CMK (cell line): ENCODE data around the gene RASSF4.

Experiments used
- DNase-seq: peaks from one replicate; pipeline ENCODE4 v3.0.0-alpha.2; 2010; ENCODE audit warnings: low read depth

RASSF4 gene

DNA sequence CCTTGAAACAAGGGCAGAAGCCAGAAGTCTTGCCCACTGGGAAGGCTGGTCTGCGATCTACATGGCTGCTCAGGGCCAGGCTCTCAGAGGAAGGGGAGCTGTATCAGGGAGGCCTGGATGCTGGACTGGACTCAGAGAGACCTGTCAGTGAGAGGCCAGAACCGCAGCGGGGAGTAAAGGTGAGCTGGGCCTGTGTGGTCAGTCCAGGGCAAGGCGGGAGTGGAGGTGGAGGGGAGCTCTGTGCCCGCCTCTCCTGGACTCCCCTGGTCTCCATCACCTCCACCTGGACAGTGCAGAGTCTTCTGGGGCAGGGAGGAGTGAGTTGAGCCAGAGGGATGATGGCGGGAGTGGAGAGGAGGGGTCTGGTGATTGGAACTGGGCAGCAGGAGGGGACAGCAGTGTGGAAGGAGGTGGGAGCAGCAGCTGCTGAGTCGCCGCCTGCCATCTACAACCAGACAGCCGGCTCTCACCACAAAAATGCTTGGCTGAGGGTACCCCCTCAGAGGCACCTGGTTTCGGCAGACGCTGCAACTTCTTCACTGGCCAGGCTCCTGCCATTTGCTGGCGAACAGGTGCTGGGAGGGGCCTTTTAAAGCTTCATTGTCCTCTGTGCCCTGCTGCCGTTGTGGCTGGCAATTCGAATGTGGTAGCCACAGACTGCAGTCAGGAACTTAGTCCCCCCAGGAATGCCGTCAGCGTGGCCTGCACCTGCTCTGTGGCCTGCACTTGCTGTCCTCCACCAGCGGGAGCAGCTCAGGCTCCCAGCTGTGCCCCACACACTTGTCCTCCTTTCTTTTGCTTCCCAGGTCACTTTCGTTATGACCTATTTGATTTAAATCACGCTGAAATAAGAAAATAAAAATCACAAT lies 3.5 kb downstream of the RASSF4 start:
- no peak for DNase-seq

DNA sequence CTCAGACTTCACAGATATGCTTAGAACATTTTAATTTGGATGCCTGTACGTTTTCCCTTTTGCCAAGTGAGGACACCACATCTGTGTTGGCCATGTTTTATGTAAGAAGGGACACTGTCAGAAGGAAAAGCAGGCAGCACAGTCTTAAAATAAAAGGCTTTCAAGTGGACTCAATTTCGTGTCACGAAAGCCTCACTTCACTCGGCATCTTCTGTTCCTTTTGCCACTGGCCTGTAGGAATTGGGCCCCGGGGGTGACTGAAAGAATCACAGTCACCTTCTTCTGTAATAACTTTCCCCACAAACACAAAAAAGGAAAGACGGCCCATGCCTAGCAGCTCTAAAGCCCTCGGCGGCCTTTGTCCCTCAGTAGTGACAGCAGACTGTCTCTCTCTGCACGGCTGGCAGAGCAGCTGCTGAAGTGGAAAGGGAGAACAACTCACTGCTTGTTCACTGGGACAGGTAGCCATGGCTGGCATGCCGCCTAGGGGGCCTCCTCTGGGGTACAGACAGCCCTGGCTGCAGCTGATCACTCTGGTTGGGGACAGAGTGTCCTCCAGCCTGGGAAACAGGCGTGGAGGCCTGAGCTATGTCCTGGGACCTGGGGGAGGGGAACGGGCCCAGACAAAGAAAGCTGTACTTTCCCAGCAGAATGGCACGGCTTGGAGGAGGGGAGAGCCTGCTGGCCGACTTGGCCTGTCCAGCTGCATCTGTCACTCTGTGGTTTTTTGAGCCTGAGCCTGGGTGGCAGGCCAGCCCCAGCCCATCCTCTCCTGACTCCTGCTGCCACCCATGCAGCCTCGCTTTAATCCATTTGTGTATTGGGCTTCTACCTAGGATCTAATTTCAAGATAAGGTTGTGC lies 4.4 kb downstream of the RASSF4 start:
- no peak for DNase-seq

DNA sequence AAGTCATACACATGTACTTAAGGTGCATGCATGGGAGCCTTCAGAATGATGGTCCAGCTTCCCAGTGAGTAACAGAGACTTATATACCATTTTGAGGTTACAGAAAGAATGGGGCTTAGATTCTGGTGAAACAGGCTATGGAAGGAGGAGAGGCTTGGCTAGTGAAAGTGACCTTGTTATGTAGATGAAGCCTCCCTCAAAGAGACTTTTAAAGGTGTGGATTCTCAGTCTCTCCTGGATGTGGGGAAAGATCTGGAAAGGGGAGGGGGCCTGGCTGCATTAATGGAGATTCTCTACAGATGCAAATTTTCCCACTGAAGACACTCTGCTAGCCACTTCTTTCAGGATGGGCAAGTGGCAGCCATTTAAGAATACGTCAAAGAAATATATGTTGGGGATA lies 5.5 kb downstream of the RASSF4 start:
- no peak for DNase-seq

DNA sequence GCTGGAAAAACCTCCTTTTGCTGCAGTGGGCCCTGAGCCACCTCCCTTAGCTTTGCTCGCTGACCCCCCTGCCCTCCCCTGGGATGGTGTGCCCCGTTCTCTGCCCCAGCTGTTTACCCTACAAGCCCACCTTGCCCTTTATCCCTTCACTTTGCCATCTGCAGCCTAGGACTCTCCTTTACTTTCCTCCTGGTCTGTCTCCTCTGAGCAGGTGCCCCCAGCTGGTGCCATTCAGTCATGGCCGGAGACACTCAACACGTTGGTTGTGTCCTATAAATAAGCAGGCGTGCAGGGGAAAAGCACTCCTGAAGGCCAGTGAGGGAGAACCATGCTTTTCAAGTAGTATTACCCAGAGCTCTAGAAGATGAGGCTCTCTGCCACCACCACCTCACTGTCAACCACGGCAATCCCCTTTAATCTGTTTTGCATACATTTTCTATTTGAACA lies 6.1 kb downstream of the RASSF4 start:
- no peak for DNase-seq

DNA sequence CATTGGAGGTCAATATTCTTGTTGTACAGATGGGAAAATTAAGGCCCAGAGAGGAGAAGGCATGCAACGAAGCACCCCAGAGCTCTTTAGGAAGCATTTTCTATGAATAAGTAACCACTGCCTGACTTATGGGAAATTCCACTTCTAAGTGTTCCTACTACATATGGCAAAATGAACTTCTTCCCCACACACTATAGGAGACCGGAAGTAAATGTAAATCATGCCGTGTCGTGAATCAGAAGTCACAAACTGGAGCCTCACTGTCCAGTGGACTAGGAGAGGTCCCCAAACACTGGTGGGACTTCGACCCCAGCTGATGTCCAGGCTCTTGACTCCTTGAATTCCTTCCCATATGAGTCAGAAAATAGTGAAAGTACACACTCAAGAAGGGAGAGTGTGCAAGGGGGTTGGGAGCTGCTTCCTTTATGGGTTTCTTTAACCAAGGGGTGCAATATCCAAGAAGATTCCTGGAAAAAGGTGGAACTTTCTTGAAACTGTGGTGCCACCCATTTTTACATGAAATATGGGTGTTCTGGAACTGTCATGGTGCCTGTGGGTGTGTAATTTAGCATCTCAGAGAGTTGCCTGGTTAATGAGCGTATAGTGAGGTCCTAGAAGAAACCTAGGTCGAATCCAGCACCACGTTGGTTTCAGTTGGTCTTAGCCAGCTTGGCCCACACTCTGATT lies 6.7 kb downstream of the RASSF4 start:
- DNase-seq: no peak

DNA sequence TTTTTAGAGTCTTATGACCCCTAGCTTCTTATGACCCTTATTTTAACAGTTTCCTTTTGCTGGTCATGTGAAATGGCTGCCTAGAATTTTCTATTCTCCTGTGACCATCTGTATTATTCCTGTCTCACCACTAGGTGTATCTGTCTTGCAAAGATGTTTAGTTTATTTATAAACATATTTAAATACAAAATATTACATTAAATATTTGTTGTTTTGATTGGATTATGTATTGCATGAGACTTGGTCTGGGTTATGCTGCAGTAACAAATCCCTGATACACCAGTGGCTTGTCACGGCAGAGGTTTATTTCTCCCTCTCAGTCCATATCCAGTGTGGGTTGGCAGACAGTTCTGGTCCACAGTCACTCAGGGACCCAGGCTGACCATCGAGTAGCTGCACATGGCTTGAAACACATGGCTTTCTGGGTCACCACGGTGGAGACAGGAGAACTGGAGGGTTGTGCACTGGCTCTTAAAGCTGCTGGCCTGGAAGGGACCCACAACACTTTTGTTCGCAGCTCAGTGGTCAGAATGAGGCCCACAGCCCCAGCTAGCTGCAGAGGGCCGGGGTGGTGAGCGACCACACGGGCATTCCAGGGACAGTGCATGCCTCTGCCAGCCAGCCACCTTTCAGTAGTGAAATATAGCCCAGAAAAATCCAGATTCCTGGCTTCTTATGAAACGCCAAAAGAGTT lies 7.4 kb downstream of the RASSF4 start:
- no peak for DNase-seq

DNA sequence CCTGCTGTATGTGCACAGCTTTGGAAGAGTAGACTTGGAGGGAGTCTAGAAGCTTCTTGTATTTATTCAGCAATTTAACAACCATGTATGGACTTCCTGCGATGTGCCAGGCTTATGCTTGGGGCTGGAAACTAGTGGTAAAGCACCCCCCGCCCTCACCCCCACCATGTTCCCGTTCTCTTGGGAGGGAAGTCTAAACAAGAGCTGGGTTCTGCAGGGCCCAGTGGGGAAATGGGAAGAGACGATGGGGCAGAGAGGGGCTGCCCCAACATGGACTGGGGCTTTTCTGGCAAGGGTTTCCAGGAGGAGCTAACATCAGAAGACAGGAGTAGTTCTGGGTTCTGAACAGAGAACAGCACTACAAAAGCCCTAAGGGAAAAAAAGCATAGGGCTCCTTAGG lies 8.0 kb downstream of the RASSF4 start:
- DNase-seq: no peak

DNA sequence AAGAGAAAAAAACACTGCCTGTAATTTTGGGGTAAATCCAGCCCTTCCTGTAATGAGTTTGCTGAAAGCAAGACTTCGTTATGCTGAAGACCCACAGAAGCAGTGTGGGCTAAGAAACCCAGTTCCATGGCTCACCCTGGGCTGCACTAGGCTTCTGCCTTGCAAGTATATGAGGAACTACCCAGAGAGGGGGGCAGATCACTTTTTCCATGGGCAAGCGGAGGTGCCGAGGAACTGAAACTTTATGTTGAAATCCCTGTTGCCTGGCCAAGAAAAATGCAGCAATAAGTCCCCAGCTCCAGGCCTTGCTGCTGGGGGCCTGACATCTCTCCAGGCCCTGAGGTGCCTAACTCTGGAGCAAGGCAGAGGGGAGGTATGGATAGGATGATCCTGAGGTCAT lies 8.5 kb downstream of the RASSF4 start:
- DNase-seq: no peak

DNA sequence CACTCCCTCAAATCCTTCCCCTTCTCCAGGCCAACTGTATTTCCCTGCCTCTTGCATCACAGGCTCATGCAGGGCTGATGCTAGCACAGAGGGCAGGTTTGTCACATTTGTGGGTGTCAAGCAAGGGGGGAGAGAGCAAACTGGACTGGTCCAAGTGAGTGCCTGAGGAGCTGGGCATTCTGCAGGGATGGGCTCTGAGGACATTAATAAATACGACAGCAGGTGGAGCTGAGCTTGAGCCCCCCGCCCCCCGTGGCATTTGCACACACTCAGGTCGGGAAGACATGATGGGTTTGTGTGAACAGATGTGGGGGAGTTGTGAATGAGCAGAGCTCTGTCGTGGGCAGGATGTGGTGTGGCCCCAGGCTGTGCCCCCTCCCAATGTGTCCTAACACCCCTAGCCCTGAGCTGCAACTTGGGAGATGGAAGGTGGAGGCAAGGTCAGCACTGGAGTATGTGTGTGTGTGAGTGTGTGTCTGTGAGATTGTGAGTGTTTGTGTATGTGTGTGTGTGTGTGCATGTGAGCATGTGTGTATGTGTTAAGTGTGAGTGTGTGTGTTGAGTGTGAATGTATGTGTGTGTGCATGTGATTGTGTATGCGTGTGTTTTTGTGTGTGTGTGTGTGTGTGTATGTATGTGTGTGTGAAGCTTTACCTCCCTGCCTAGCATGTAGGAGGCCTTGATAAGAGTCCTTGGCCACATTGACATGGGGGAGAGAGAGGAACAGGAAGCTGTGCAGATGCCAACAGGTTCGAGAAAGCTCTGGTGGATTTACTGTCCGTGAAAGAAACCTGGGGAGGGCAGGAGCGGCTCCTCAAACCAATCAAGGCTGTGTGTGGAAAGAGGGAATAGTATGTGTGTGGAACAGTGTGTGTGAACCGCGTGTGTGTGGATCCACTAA lies 9.1 kb downstream of the RASSF4 start:
- DNase-seq: peak; percentile 61

DNA sequence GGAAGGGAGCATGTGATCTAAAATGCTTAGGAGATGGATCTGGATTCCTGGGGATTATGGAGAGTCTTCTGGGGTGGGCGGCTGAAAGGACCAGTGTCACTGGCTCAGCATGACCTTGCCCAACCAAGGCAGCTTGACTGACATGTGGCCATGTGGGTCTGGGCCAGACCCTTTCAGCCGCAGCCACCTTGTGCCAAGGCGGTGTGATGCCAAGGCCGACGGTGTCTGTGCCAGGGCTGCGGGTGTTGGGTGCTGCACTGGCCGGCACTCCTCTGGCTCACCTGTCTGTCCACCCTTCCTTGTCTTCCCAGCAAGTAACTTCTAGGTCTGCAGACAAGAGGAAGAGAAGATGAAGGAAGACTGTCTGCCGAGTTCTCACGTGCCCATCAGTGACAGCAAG lies 10.3 kb downstream of the RASSF4 start:
- no peak for DNase-seq

DNA sequence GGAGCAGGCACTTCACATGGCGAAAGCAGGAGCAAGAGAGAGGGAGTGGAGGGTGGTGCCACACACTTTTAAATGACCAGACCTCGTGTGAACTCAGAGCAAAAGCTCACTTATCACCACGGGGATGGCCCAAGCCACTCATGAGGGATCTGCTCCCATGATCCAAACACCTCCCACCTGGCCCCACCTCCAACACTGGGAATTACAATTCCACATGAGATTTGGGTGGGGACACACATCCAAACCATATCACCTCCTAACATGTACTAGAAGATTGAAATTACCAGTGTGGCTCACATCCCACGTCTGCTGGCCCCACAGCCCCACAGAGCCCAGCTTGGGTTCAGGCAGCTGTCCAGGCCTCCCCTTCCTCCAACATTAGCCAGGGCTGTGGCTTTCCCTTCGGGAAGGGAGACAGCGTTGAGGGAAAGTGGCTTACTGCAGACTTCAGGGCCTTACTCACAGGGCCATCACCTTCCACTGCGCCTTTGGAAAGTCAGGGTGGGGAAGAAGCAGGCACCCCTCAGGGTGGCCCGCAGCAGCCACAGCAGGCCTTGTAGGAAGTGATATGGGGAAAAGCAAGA lies 11.3 kb downstream of the RASSF4 start:
- no peak for DNase-seq

DNA sequence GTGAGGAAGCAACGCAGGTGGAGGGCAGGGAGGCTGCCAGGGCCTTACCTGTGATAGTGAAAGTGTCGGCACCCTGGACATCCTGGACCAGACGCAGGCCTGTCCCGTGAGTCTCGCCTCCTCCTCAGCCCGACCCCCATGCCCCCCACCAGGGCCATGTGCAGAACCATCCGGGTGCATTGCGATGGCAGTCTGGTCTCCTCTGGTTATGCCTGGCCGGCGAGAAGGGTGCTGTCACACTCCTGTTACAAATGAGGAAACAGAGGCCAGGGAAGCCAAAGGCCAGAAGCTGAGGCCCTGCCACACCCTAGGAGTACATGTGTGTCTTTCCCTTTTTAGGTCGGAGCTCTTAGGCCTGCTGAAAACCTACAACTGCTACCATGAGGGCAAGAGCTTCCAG lies 11.8 kb downstream of the RASSF4 start:
- no peak for DNase-seq

DNA sequence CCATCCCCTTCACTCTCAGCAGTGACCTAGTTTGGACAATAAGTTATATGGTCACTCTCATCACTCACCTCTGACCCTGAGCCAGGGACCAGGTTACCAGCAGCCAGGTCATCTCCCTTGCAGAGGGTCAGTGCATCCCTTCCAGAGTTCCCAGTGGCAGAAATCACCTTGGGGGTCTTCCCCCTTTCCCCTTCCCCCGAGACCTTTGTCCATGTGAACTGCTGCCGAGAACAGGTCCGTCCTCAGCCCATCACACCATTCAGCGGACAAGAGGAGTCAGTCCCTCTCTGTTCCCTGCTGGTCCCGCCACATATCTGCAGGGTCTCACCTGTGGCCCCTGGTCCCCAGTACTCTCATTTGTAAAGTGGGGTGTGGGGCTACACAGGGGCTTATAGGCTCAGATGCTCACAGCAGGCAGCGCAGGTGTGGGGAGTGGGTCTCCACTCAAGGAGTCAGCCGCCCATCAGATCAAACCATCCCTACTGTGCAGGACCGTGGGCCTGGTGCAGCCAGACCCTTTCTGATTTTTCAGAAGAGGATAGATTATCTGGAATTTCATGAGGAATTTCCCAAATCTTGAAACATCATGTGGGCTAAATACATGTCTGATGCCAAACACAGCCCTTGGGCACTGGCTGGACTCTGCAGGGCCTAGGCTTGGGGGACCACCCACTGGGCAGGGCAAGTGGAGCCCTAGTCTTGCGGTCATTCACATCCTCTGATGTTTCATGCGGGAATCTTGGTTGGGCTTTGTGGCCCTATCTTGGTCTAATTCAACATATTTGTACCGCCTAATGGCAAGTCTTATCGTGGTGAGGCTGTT lies 12.5 kb downstream of the RASSF4 start:
- no peak for DNase-seq

DNA sequence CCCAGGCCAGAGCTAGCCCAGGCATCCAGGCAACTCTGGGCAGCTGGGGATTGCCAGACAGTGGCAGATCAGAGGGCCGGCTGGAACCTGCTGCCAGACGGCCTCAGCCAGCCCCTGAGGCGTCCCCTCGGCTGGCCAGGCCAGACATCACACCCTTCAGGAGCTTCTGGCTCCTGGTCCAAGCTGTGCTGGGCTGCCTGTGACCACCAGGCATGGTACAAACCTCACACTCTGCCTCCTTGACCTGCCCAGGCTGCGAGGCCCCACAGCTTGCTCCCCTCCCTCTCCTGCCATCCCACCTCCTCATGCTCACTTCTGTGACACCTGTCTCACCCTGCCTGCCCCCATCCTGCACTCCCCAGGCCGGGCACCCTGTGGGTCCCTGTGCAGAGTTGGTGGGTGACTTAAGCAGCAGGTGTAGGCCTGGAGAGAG lies 13.3 kb downstream of the RASSF4 start:
- no peak for DNase-seq

DNA sequence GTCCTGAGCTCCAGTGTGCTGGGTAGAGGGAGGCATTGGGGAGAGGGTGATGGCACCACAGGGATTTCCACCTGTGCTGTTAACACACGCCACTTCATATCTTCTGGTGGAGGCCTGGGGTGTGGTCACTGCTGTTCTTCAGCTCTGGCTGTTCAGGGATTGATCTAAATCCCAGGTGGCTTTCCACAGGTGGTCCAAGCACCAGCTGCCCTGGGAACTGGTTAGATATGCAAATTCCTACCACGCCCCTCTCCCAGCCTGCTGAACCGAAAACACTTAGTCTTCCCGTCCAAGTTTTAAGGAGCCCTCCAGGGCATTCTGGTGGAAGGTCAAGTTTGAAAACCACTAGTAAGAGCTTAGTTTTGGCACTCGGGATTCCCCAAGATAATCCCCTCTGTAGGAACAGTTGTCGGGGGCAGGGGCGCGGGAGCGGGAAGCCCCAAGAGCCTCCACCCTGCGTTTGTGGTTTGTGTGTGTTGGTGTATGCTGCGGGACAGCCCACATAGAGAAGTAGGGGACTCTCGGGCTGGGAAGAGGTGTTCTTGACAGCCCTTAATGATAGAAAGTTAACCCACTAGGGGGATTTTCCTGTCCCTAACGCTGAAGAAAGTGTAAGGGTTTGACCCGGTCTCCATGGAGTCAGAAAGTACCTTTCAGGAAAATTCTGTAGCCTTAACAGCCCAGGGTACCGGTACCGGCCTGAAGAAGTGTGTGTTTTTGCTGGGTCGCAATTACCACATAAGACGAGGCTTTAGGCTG lies 13.9 kb downstream of the RASSF4 start:
- DNase-seq: no peak

DNA sequence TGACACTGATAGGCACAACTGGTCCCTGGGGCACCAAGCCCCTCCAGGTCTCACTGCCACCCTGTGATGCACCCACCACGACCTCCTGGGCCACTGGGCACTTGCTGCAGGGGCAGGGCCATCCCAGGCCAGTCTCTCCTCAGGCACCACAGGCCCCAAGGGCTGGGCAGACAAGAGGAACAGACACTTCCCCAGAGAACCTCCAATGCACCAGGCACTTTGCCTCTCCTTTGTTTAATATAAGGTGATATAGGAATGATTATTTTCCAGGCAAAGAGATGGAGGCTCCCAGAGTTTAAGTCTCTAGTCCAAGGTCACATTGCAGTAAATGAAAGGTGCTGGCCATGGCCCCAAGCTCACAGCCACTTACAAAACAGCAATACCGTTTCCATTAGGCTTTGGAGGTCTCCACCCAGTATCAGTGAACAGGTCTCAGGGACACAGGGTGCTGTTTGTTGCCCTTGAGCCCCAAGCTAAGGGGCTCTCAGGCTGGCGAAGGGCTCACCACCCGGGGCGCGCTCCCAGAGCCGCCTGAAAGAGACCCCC lies 14.6 kb downstream of the RASSF4 start:
- no peak for DNase-seq

DNA sequence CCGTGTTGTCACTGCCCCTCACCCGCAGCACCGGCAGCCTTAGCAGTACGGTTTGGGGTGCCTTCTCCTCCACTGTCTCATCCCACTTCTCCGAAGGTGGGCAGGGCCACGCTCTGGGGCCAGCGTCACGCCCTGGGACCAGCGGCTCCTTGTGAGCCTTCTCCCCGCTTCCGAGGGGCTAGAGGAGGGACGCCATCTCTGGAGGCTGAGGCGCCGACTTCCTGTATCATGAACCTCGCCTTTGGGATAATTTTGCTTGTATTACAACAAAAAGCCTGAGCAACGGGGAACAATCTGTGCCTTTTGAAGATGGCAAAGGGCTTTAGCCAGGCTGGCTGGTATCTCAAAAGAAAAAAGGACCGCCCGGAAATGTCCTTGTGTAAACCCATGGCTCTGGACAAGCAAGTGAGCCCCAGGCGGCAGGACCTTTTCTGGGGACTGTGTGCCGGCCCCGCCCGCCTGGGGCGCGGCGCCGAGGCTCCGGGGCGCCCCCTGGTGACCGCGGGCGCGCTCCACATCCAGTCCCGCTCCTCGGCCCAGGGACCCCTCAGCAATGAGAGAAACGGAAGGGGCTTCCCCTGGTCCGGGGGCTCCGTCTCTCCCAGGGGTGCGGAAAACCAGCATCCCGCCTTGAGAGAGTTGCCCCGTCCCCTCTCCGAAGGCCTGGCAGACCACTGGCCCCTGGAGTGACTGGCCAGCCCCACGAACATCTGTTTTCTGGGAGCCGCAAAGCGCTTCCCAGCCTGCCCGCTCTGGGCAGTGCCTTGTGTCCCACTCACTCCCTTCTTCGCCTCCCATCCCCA lies 15.2 kb downstream of the RASSF4 start:
- DNase-seq: no peak
